ENCODE results near the gene ITPR2. TPM values are rescaled to one million over a fixed set of nuclear protein-coding genes. Genes with fewer than 3 reads are reported as not detected.

ITPR2 gene
- total and polyA plus RNA-seq, 2 of the 8 experiments (the other 6 are each of a cell fraction or from before 2014, with no cell fraction given): 4.1 to 48.3 TPM

- Histone ChIP-seq H3K18ac (ENCODE audit: extremely low read depth, low read length) (no peak overlapping the region), H3K79me2 (ENCODE audit: control insufficient read depth in 1 of 2, insufficient read depth in 2 of 2, low read length in 2 of 2) (no peaks in the 10 kb centered on the region), H2BK12ac (ENCODE audit: low read depth, low read length) (no peak overlapping the region), H3K4ac (replicated peaks; ENCODE audit: insufficient read length, low read depth, low read length) (no peak overlapping the region), H3K27ac (ENCODE audit: low read depth, low read length) (no peak overlapping the region), H4K91ac (replicated peaks; ENCODE audit: insufficient read length, low read length) (no peak overlapping the region), H2BK20ac (ENCODE audit: low read length) (no peak overlapping the region), H3K4me1 (replicated peaks in 1 of 4; ENCODE audit: control insufficient read depth in 3 of 4, insufficient read depth in 4 of 4, low read length in 3 of 4) (peaks cover 0 to 1% (median 0%) of the 10 kb centered on the region in 4 experiments; a peak in 1 of 7 replicates), H2BK120ac (replicated peaks; ENCODE audit: low read depth, low read length) (no peak overlapping the region), H3K4me3 (ENCODE audit: extremely low read depth in 1 of 4, insufficient read depth in 2 of 4, low read depth in 3 of 4, low read length in 4 of 4) (no peak overlapping the region), H4K20me1 (replicated peaks in 1 of 2; ENCODE audit: control insufficient read depth in 1 of 2, insufficient read depth in 2 of 2, low read length in 2 of 2) (no peaks in the 10 kb centered on the region), H2AK5ac (ENCODE audit: low read depth, low read length) (no peak overlapping the region), H4K8ac (ENCODE audit: extremely low read depth, insufficient read depth, low read length) (no peak overlapping the region), H2BK15ac (ENCODE audit: low read length) (no peak overlapping the region), H3K79me1 (ENCODE audit: low read depth, low read length) (no peaks in the 10 kb centered on the region), H3K23me2 (ENCODE audit: low read depth, low read length) (no peaks in the 10 kb centered on the region), H3K14ac (ENCODE audit: insufficient read length) (no peak overlapping the region), H3K9ac (replicated peaks in 1 of 4; ENCODE audit: extremely low read depth in 1 of 4, low read depth in 3 of 4, low read length in 3 of 4) (no peak overlapping the region), H3K23ac (ENCODE audit: insufficient read length) (no peak overlapping the region), H4K5ac (ENCODE audit: insufficient read length, low read depth, low read length) (no peak overlapping the region), H3K56ac (replicated peaks; ENCODE audit: insufficient read length, low read depth, low read length) (no peak overlapping the region), H3K4me2 (ENCODE audit: insufficient read depth in 1 of 2, low read depth in 2 of 2, low read length in 2 of 2) (no peak overlapping the region), H3K27me3 (replicated peaks in 1 of 4; ENCODE audit: control insufficient read depth in 3 of 4, extremely low read depth in 1 of 4, insufficient read depth in 3 of 4, low read length in 3 of 4) (no peaks in the 10 kb centered on the region), H2AFZ (ENCODE audit: low read length) (no peak overlapping the region), H3K9me3 (ENCODE audit: insufficient read depth in 2 of 2, low read depth in 1 of 2, low read length in 1 of 2) (no peaks in the 10 kb centered on the region), H3K36me3 (ENCODE audit: control insufficient read depth in 2 of 4, insufficient read depth in 4 of 4, low read length in 3 of 4) (peaks cover 0 to 13% (median 4%) of the 10 kb centered on the region in 4 experiments; a peak in 4 of 8 replicates), H2BK5ac (ENCODE audit: low read depth, low read length) (no peak overlapping the region)
- POLR2A ChIA-PET (ENCODE audit: partially characterized antibody): no interaction called here
- no peak for DNase-seq (ENCODE audit: low read depth in 1 of 2, low spot score in 2 of 2)
- no peak for FAIRE-seq
- CTCF ChIA-PET (ENCODE audit: partially characterized antibody): interaction anchor here (0.6 to 4.0 kb wide), 9 partner anchors 9 to 498 kb away, joined by 4 to 24 read pairs (median 5); no protein-coding TSS in a partner anchor
- TF ChIP-seq TEAD4 (IDR thresholded peaks at IDR 0.05; ENCODE audit: low read depth, low read length) (no peak), JUND (IDR thresholded peaks at IDR 0.05; ENCODE audit: low read length) (no peak), CEBPB (IDR thresholded peaks at IDR 0.05; ENCODE audit: low read depth, low read length) (no peak), FOSL1 (IDR thresholded peaks at IDR 0.05; ENCODE audit: insufficient read depth, low read depth, low read length) (no peak), POLR2A (IDR thresholded peaks at IDR 0.05; ENCODE audit: control extremely low read depth in 1 of 2, low read depth in 2 of 2, low read length in 2 of 2) (no peak), SAP30 (IDR thresholded peaks at IDR 0.05; ENCODE audit: insufficient read depth, insufficient replicate concordance, low read length) (no peak), CBX5 (IDR thresholded peaks at IDR 0.05; ENCODE audit: low read depth, low read length) (no peak), SP4 (IDR thresholded peaks at IDR 0.05; ENCODE audit: low read length) (no peak), RBBP5 (IDR thresholded peaks at IDR 0.05; ENCODE audit: borderline replicate concordance, low read depth, low read length) (no peak), NRF1 (IDR thresholded peaks at IDR 0.05; ENCODE audit: low read depth, low read length) (no peak), SIRT6 (IDR thresholded peaks at IDR 0.05; ENCODE audit: low read length) (no peak), BACH1 (IDR thresholded peaks at IDR 0.05; ENCODE audit: low read length) (no peak)
- TF ChIP-seq, protein P1, sequence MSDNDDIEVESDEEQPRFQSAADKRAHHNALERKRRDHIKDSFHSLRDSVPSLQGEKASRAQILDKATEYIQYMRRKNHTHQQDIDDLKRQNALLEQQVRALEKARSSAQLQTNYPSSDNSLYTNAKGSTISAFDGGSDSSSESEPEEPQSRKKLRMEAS (IDR thresholded peaks at IDR 0.05): no peak
These were observed 182.0 kb downstream of the ITPR2 start for GRCh38 chr12:26651036-26651435.
